ENCODE results near the gene POLK. TPM values are rescaled to one million over a fixed set of nuclear protein-coding genes. Genes with fewer than 3 reads are reported as not detected.

The POLK gene
- total RNA-seq, 2 donors from 2014 or later, result 18.8 to 33.5 TPM

GRCh38 chr5:75546830-75547229 is 35.1 kb downstream of the POLK start:
- intact Hi-C loops (cut with DNase I), result no loop called here
- Histone ChIP-seq H3K27ac (no peak overlapping the region), H3K4me3 (no peak overlapping the region), H3K9me3 (no peaks in the 10 kb centered on the region), H3K36me3 (replicated peaks in 1 of 2; ENCODE audit: insufficient read depth in 1 of 2, low read depth in 2 of 2) (no peaks in the 10 kb centered on the region), H3K4me1 (no peaks in the 10 kb centered on the region), H3K27me3 (no peaks in the 10 kb centered on the region)
- no peak for ATAC-seq
- 93 to 96% methylated on average over 6 of the region's 6 CpGs for WGBS, 2 donors
- no peak for TF ChIP-seq CTCF (IDR thresholded peaks at IDR 0.05)
- TF ChIP-seq POLR2A (IDR thresholded peaks at IDR 0.05), result no peak
- DNase-seq, result no peak

DNA sequence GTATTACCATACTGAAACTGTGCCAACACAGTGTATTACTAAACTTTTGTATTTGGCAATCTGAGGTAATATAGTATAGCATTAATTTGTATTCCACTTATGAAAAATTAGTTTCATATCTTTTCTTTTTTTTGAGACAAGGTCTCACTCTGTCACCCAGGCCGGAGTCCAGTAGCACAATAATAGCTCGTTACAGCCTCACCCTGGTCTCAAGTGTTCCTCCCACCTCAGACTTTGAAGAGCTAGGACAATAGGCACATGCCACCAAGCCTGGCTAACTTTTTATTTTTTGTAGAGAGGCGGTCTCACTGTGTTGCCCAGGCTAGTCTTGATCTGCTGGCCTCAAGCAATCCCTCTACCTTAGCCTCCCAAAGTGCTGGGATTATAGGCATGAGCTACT is 36.1 kb downstream of the POLK start:
- 76 to 84% methylated on average over 3 of the region's 3 CpGs for WGBS, 2 donors
- Histone ChIP-seq H3K36me3 (replicated peaks in 1 of 2; ENCODE audit: insufficient read depth in 1 of 2, low read depth in 2 of 2) (no peaks in the 10 kb centered on the region), H3K27me3 (no peaks in the 10 kb centered on the region), H3K4me1 (no peaks in the 10 kb centered on the region), H3K9me3 (no peaks in the 10 kb centered on the region), H3K27ac (no peak overlapping the region), H3K4me3 (no peak overlapping the region)
- no peak for ATAC-seq
- intact Hi-C loops (cut with DNase I), result no loop called here
- DNase-seq, result no peak
- no peak for TF ChIP-seq CTCF (IDR thresholded peaks at IDR 0.05)
- no peak for TF ChIP-seq POLR2A (IDR thresholded peaks at IDR 0.05)

- Histone ChIP-seq H3K27ac (no peak overlapping the region), H3K36me3 (replicated peaks in 1 of 2; ENCODE audit: insufficient read depth in 1 of 2, low read depth in 2 of 2) (no peaks in the 10 kb centered on the region), H3K9me3 (no peaks in the 10 kb centered on the region), H3K27me3 (no peaks in the 10 kb centered on the region), H3K4me3 (no peak overlapping the region), H3K4me1 (no peaks in the 10 kb centered on the region)
- TF ChIP-seq POLR2A (IDR thresholded peaks at IDR 0.05), result no peak
- no peak for TF ChIP-seq CTCF (IDR thresholded peaks at IDR 0.05)
- WGBS, 2 donors, result 100% methylated on average over 1 of the region's 1 CpG
- intact Hi-C loops (cut with DNase I), result no loop called here
- DNase-seq (no peak), ATAC-seq (no peak)
These were observed 38.9 kb downstream of the POLK start for GRCh38 chr5:75550597-75550996.

- intact Hi-C loops (cut with DNase I), result no loop called here
- no peaks in the 10 kb centered on the region for H3K36me3 ChIP-seq (replicated peaks in 1 of 2; ENCODE audit: insufficient read depth in 1 of 2, low read depth in 2 of 2)
- H3K27ac ChIP-seq, result no peak overlapping the region
- TF ChIP-seq POLR2A (IDR thresholded peaks at IDR 0.05) (no peak), CTCF (IDR thresholded peaks at IDR 0.05) (no peak)
- no peaks in the 10 kb centered on the region for H3K4me1 ChIP-seq
- no peaks in the 10 kb centered on the region for H3K9me3 ChIP-seq
- WGBS, 2 donors, result 93 to 95% methylated on average over 3 of the region's 3 CpGs
- no peaks in the 10 kb centered on the region for H3K27me3 ChIP-seq
- no peak for DNase-seq
- H3K4me3 ChIP-seq, result no peak overlapping the region
- no peak for ATAC-seq
These were observed 39.8 kb downstream of the POLK start for GRCh38 chr5:75551471-75551870.

DNA sequence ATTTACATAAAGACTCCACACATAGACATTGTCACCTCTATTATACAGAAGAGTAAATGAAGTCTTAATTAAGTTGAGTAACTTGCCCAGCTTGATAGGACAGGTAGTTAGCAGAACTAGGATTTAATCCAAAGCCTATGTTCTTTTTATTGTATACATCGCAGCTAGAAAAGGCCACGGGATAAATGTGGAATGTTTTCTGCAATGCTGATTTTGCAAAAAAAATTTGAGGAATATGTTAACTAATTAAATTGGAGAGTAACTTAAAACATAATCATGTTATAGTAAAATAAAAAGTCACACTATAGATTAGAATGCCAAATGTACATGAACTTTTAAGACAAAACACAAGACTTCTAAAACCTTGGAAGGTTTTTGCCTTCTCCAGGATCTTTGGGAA is 41.1 kb downstream of the POLK start:
- no peak overlapping the region for H3K27ac ChIP-seq
- no peaks in the 10 kb centered on the region for H3K36me3 ChIP-seq (replicated peaks in 1 of 2; ENCODE audit: insufficient read depth in 1 of 2, low read depth in 2 of 2)
- H3K4me3 ChIP-seq, result no peak overlapping the region
- ATAC-seq (no peak), DNase-seq (no peak)
- intact Hi-C loops (cut with DNase I), result no loop called here
- no peaks in the 10 kb centered on the region for H3K9me3 ChIP-seq
- H3K27me3 ChIP-seq, result no peaks in the 10 kb centered on the region
- TF ChIP-seq POLR2A (IDR thresholded peaks at IDR 0.05) (no peak), CTCF (IDR thresholded peaks at IDR 0.05) (no peak)
- 96 to 98% methylated on average over 2 of the region's 2 CpGs for WGBS, 2 donors
- H3K4me1 ChIP-seq, result no peaks in the 10 kb centered on the region

All from body of pancreas (tissue), 4 donors.